HG03342 (cell line): ENCODE data around the gene KCNC1.
A peak's percentile ranks its signal among the peaks of the same experiment; 100 is the strongest.

ENCODE experiments used
- ATAC-seq: cut with Tn5 transposase; IDR thresholded peaks from one replicate; pipeline ENCODE4 v1.9.1; 2021; ENCODE audit warnings: mild to moderate bottlenecking, moderate library complexity; ENCODE audit not compliant: unreplicated experiment

The KCNC1 gene

DNA sequence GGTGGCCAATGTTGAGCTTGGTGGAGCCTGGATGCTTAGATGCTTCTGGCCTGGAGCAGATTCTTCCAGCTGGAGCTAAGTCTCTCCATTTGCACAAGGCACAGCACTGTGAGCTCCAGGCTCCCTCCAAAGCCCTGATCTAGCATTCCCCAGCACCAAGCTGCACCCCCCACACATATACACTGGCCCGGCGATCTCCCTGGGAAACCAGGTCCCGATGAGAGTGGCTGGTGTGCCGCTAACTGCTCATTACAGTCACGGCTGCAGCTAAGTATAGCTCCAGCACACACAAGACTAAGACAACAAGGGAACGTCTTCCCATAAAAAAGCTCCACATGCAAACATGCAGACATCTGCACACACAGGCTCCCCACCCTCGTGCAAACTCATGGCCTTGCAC, 17.6 kb downstream of the KCNC1 start:
- ATAC-seq, result no peak

DNA sequence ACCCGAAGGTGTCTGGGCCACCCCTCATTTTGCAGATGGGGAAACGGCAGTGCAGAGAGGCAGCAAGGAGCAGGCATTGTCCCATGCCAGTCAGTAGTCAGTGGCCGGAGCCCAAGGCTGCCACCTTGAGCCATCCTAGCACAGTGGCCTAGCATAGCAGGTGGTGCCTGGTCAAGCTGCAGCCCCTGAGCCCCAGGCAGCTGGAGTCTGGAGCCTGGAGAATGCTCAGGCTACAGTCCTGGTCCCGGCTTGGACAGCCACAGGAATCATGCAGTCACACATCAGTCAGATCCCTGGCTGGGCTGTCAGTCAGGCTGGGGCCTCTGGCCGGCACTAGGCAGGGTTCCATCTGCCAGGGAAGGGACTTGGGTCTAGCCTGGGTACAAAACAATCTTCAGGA, 18.6 kb downstream of the KCNC1 start:
- no peak for ATAC-seq

DNA sequence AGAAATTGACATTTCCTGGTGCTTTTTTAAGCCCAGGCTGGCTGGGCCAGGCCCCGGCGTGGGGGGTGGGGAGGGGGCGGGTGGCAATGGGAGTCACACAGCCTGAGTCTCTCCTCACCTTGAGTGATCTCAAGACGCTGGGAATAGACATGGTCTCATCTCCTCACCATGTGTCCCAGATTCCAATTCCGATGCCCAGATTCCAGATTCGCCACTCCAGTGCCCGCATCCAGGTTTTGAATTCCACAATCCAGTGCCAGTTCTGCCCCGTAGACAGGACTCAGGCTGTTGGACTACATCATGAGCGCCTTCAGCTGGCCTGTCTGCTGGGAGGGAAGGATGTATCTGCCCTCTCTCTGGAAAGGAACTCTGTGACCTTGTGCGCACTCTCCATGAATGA, 19.1 kb downstream of the KCNC1 start:
- ATAC-seq, result no peak

DNA sequence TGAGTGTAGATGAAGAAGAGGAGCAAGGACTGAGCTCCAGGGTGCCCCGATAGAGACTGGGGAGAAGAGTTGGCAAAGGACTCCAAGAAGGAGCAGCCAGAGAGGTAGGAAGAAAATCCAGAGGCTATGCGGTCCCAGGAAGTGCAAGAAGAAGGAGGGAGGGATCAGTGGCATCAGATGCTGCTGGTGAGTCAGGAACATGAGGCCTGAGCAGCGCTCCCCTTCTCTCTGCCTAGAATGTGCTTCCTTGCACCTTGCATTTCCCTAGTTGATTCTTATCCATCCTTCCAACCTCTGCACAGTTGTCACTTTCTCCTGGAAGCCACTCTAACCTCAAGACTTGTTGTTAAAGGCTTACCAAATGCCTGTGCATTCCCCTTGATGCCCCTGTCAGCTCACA, 21.3 kb downstream of the KCNC1 start:
- no peak for ATAC-seq

DNA sequence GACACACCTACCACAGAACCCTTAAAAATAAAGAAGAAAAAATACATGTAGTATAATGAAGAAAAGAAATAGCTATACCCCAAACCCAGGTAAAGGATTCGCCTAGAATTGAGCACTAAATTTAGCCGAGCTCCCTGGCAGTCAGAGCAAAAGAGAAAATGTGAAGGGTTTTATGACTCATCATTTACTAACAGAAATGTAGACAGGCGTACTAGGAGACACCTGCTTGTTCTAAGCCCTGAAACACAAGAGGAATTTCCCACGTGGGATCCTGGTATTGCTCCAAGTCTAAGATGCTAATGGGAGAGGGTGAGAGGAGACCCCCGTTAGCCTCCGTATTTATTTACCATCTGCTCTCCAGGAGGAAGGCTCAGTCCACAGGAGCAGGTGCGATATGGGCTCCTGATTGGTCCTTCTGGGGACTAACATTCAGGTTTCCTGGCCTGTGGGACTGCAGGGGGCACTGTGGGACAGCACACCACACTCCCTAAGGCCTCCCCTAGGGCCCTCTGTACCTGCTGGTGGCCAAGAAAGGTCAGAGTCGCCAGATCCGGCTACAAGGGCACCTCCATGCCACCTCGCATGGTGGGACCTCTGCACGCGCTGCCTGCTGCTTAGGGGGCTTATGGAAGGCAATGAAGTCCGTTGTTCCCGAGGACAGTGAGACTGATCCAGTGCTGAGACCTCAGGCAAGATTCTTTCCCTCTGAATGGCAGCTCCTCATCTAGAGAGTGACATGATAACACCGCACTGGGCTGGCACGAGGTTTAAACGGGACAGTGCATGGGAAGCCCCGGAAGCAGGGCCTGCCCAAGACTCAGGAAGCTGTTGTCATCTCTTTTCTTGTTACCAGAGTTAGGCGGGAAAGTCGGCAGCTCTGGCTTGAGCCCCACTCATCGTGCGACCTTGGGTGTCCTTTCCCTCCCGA, 25.8 kb downstream of the KCNC1 start:
- no peak for ATAC-seq

DNA sequence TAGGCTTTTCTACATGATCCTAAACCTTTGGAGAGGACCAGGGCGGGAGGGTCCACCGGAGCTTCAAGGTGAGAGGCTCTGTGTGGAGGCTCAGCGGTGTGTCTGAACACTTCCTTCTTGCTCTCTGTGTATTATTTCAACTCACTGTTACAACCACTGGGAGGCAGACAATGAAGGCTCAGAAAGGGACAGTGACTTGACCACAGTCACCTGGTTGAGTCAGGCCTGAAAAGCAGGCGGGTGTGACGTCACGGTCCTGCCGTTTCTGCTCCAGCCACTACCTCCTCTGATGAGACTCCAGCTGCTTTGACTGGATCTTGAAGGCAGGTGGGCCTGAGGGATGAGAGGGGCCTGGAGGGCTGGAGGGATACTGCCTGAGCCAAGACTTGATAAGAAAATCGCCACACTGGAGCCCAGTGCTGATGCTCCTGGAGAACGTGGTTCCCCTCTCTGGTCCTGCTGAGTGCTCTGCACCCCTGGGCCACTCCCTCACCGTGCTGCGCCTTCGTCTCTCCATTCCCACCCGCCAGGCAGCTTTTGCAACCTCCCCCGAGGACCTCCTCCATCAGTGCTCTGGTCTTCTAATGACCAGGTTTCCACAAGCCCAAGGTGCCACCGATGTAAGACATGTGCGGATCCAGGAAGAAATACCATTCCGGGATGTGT, 27.9 kb downstream of the KCNC1 start:
- ATAC-seq, result peak; percentile 70

DNA sequence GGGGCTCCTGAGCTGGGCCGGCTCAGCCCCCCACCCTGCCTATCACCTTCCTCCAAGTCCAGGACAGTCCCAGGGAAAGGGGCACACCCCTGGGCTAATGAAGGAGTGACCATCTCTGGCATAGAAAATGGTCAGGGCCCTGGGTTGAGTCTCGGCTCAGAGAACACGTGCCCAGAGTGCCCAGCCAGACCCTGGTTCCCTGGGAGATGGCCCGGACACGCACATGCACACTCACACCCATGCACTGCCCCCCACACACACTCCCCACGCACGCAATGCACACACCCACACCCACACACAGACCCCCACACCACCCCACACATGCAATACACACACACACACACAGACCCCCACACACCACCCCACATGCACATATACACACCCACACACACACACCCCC, 28.7 kb downstream of the KCNC1 start:
- ATAC-seq, result no peak

DNA sequence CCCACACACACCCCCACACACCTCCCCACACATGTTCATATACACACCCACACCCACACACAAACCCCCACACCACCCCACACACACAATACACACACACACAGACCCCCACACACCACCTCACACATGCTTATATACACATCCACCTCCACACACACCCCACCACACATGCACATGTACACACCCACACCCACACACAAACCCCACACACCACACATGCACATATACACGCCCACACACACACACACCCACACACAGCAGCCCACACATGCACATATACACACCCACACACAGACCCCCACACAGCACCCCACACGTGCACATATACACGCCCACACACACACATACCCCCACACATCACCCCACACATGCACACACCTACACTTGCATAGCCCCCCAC, 29.1 kb downstream of the KCNC1 start:
- no peak for ATAC-seq

DNA sequence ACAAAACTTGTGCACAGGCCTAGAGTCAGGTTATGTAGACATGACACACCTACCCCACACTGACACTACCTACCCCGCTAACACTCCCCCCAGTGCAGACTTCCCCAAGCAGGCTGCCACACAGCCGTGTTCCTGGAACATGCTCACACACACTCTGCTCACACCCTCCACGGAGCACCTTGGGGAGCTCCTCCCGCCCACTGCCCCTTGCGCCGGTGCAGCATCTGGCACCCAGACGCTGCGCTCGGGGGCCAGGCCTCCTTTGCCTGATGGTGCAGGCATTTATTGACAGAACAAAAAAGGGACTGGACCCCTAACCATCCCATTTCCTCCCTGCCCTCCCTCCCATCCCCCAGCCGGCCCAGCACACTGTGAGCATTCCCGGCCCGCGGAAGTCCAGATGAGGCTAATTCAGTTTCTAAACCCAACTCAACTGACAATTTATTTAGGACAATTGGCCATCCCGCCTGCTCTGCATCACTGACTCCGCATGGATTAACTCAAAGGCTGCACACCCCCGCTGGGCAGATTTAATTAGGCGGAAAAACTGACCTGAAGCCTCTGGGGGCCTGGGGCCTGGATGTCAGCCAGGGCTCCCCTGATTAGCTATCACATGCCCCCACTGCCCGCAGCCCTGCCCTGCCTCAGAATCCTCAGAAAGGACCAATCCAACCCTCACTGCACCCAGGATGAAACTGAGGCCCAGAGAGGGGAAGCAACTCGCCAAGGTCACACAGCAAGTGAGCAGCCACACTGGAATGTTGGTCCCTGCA, 30.1 kb downstream of the KCNC1 start:
- no peak for ATAC-seq

DNA sequence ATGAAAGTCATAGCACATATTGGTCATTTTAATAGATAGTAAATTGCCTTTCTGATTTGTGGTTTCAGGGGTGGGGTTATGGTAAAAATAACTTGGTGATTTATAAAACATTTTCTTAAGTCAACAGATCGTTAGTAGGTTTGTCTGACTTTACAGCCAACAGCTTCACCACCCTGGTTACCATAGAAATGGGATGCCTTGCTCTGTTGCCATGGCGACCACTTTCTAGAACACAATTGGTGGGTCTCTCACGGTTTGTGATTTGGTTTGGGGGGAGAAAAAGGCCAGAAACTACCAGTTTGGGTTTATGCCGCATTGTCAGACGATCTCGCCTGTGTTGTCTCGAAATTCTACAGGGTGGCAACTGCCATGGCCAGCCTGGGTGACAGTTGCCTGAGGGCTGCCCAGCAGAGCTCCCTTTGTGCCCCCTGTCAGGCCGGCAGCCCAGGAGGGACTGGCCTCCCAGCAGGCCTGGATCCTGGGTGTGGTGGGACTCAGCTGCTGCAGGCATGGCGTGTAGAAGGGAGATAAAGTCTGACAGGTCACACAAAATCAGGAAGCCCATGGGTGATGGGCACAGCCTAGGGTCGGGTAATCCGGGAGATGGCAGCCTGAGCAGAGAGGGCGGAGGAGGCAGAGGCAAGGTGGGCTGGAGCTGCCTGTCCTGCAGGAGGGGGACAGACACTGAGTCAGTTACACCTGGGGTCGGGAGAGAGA, 30.9 kb downstream of the KCNC1 start:
- no peak for ATAC-seq

DNA sequence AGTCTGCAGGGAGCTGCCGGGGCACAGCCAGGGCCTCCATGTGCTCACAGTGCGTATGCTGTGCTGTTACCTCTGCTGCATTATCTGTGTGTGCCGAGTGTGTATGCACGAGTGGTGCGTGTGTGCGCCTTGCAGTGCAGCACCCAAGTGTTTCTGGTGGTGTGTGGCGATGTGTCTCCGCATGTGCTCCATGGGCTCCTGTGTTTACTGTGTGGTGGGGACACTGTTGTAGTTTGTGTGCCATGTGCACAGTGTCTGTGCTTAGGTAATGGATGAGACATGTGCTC, 31.4 kb downstream of the KCNC1 start:
- no peak for ATAC-seq

DNA sequence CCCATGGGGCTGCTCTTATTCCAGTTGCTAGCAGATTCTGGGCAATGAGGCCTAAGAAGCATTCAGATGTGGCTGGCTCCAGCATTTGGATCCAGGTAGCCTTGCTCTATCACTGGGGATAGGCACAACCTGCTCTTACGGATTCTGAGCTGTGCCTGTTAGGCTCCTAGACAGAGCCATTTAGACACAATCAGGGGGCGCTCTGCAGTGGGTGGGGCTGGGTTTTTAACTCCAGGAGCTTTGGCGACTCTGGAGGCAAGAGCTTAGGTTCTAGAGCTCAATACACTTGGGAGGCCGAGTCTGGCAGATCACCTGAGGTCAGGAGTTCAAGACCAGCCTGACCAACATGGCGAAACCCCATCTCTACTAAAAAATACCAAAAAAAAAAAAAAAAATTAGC, 32.0 kb downstream of the KCNC1 start:
- no peak for ATAC-seq

DNA sequence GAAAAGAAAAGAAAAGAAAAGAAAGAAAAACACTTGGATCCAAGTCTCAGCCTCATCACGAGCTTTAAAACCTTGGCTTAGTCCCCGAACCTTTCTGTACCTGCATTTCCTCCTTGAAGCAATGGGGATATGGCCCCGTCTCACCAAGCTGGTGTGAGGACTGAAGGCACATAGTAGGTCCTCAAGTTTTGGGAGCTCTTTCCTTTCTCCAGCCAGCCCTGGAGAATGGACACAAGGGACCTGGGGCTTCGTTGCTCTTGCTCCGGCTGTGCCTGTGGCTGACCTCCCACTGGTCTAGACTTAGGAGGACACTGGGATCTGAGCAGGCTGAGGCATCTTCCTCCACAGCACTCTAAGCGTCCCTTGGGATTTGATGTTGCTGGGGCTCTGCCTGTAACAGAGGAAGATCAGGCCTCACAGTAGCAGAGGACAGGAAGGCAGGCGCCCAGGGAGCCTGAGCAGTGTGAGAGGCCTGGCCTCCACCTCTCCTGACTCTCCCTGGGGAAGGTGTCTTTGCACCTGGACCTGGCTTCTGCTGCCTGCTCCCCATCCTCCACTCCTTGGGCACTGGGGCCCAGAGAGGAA, 32.8 kb downstream of the KCNC1 start:
- no peak for ATAC-seq

DNA sequence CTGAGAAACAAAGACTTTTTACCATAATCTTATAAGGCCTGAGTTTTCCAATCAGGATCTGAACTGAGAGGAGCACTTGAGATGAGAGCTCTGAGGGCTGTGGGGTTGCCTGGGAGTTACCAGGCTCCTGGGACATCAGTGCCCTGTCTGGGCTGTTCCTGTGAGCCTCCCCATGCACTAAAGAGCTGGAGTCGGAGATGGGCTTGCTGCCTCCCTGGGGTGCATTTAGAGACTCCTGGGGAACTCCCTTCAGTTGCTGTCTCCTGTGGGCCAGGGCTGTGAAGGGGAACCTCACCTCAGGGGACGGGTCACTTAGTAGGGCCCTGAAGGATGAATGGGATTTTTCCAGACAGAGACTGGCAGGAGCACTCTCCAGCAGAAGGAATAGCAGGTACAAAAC, 33.3 kb downstream of the KCNC1 start:
- ATAC-seq, result no peak

DNA sequence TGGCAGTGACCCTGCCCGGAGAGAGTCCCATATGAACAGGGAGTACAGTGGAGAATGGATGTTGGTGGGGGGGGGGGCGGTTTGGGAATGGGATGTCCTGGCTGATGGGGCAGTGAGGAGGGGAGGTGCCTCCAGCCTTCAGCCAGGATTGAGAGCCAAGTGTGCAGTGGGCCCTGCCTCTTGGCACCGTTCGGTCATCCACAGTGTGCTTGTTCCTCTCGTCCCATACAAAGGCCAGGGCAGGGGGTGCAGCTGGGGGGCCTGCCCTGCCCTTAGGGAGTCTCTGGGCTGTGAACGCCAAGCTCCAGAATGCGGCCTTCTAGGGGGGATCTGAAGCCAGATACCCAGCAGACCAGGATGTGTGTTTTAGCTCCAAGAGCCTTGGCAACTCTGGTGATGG, 34.0 kb downstream of the KCNC1 start:
- no peak for ATAC-seq

DNA sequence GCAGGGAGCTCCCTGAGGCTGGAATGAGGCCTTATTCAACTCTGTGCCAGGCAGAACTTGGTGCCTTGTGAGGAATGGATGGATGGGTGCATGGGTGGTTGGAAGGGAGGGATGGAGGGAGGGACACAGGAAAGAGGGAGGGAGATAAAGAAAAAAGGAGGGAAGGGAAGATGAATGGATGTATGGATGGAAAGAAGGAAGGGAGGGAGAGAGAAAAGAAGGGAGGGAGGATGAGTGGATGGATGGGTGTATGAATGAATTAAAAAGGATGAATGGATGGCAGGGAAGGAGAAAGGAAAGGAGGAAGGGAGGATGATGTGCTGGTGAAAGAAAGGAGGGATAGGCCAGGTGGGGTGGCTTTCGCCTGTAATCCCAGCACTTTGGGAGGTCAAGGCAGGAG, 34.6 kb downstream of the KCNC1 start:
- no peak for ATAC-seq

DNA sequence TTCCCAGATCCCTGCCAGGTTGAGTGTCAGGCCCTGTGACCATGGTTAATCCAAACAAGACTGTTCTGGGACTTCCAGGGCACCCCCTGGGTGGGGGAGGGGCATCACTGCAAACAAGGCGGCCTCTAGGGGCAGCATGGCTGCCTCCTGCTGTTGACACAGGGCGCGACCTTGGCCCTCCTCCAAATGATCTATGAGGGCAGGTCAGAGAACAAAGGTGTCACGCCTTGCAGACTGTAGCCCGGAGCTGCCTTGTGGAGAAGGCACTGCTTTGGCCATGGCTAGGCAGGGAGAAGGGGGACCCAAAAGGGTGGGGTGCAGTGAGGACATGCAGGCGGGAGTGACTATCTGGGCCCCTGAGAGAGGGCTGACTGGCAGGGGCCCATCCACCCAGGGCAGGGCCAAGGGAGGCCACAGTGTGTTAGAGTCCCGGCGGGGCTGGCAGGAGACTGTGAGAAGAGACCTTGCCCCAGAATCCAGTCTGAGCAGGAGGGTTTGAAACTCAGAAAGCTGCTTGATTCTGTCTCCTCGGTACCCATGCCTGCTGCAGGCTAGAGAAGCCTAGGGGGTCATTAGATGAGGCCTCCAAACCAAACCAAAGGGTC, 35.6 kb downstream of the KCNC1 start:
- no peak for ATAC-seq

DNA sequence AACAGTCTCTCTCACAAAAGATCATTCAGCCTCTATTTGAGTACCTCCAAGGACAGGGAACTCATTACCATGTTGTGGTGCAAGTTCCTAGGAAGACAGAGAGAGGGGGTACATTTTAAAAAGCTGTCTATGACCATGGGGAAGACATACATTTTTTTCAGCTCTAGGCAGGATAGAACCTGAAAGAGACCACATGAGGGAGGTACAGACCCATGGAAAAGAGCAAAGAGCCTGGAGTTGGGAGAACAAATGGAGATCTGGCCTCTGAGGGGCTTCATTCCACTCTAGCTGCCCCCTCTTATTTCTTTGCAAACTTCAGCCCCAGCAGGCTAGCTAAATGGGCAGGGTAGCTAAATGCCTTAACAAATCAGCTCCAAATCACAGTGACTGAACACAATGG, 36.3 kb downstream of the KCNC1 start:
- ATAC-seq, result no peak

DNA sequence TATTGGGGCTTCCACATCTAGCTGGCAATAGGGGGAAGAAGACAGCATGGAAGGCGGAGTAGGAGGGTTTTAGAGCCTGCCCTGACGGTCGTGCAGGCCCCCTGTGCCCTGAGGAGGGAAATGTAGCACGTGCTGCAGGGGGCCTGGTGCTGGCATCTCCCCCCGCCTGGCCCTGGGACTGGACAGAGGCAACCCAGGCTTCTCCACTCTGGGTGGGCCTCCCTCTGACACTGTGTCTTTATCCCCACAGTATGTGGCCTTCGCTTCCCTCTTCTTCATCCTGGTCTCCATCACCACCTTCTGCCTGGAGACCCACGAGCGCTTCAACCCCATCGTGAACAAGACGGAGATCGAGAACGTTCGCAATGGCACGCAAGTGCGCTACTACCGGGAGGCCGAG, 36.8 kb downstream of the KCNC1 start:
- no peak for ATAC-seq

DNA sequence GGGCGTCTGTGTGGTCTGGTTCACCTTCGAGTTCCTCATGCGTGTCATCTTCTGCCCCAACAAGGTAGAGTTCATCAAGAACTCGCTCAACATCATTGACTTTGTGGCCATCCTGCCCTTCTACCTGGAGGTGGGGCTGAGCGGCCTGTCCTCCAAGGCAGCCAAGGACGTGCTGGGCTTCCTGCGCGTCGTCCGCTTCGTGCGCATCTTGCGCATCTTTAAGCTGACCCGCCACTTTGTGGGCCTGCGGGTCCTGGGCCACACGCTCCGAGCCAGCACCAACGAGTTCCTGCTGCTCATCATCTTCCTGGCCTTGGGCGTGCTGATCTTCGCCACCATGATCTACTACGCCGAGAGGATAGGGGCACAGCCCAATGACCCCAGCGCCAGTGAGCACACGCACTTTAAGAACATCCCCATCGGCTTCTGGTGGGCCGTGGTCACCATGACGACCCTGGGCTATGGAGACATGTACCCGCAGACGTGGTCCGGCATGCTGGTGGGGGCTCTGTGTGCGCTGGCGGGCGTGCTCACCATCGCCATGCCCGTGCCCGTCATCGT, 37.3 kb downstream of the KCNC1 start:
- ATAC-seq, result no peak
